GM12878 (cell line): Measurements from ENCODE around the gene EPB41L4A. TPM values are rescaled to one million over a fixed set of nuclear protein-coding genes. Genes with fewer than 3 reads are reported as not detected.
"Not testable (repeated sequence)": the region's sequence is repeated elsewhere in the genome, so short reads cannot be mapped to it uniquely, and the experiment has no call there.

Experiments used
- ATAC-seq: fragments of 200-7000 bp; cut with Tn5 transposase; 3 replicates; pipeline ENCODE4 v1.9.1; 2020; ENCODE audit warnings: mild to moderate bottlenecking, moderate library complexity
- BruUV-seq: library from RNA; stranded (reverse); fragments of 400-500 nt; replicated peaks from 2 replicates; lab custom pipeline; 2021; lab: Mats Ljungman, UMichigan
- CTCF ChIA-PET: fragments of 300-600 bp; sonication (Branson Sonifier 250); formaldehyde crosslinking; extraction: SDS; loops from one replicate; lab custom pipeline; 2021; ENCODE audit warnings: inconsistent platforms; lab: Yijun Ruan, JAX
- POLR2A ChIA-PET: fragments of 350-600 bp; formaldehyde crosslinking; extraction: SDS; loops from one replicate; lab custom pipeline; 2021; ENCODE audit warnings: inconsistent platforms; lab: Charles Lee
- RAD21 ChIA-PET: fragments of 300-600 bp; sonication (Branson Sonifier 250); formaldehyde crosslinking; loops from one replicate; lab custom pipeline; 2023; ENCODE audit warnings: antibody characterized with exemption; ENCODE audit not compliant: unreplicated experiment; lab: Charles Lee
- SMC1A ChIA-PET: fragments of 300-600 bp; sonication (Branson Sonifier 250); formaldehyde crosslinking; loops from one replicate; lab custom pipeline; 2023; ENCODE audit not compliant: unreplicated experiment, uncharacterized antibody; lab: Charles Lee
- DNase-seq: peaks from one replicate; pipeline ENCODE4 v3.0.0-alpha.2; 2011; ENCODE audit warnings: low read depth, low spot score
- FAIRE-seq: peaks from 3 replicates; lab custom pipeline; 2011; peaks lifted over from hg19 to GRCh38; lab: Jason Lieb, UNC
- H2AFZ ChIP-seq: 2 replicates; pipeline ENCODE4 v1.6.0; 2011; ENCODE audit warnings: low read depth, low read length, control low read depth; ENCODE audit not compliant: control insufficient read depth
- H3K27ac ChIP-seq: 2 replicates; pipeline ENCODE4 v1.5.1; 2011; ENCODE audit warnings: control low read depth; ENCODE audit not compliant: control insufficient read depth, insufficient read depth
- H3K27me3 ChIP-seq, 2 experiments: replicated peaks in 1 of 2; 2 replicates each; pipeline versions ENCODE4 v1.6.0 to v1.6.1; 2011; ENCODE audit warnings: low read length in 1 of 2; ENCODE audit not compliant: control insufficient read depth in 2 of 2, insufficient read depth in 2 of 2
- H3K36me3 ChIP-seq, 2 experiments: 2 replicates each; pipeline ENCODE4 v1.5.1; 2011; ENCODE audit warnings: low read length in 1 of 2; ENCODE audit not compliant: control insufficient read depth in 2 of 2, insufficient read depth in 2 of 2
- H3K4me1 ChIP-seq: 2 replicates; pipeline ENCODE4 v1.6.1; 2011; ENCODE audit warnings: mild to moderate bottlenecking, low read length, moderate library complexity, mixed read lengths; ENCODE audit not compliant: control insufficient read depth, insufficient read depth
- H3K4me2 ChIP-seq: 2 replicates; pipeline ENCODE4 v1.6.0; 2011; ENCODE audit warnings: control low read depth; ENCODE audit not compliant: control insufficient read depth, insufficient read depth
- H3K4me3 ChIP-seq: fragments of 200-600 bp; sonication (generic); 2 replicates; pipeline ENCODE4 v1.5.1; 2016
- H3K79me2 ChIP-seq: 2 replicates; pipeline ENCODE4 v1.6.0; 2011; ENCODE audit warnings: low read length; ENCODE audit not compliant: control insufficient read depth, insufficient read depth
- H3K9ac ChIP-seq: 2 replicates; pipeline ENCODE4 v1.8.0; 2011; ENCODE audit warnings: low read length, control low read depth, mixed read lengths; ENCODE audit not compliant: control insufficient read depth, insufficient read depth
- H3K9me3 ChIP-seq: replicated peaks from 3 replicates; pipeline ENCODE4 v1.5.1; 2011; ENCODE audit warnings: mild to moderate bottlenecking, low read length; ENCODE audit not compliant: control insufficient read depth, insufficient read depth
- H4K20me1 ChIP-seq: 2 replicates; pipeline ENCODE4 v1.6.0; 2011; ENCODE audit not compliant: control insufficient read depth, insufficient read depth
- CHD1 ChIP-seq: IDR thresholded peaks from 2 replicates; pipeline ENCODE4 v1.6.1; 2012; ENCODE audit warnings: low read depth, low read length, improper control_type of control experiment
- GATAD2B ChIP-seq: fragments of 450-650 bp; conservative IDR thresholded peaks from 2 replicates; pipeline ENCODE4 v1.6.1; 2017; ENCODE audit warnings: low read depth, mild to moderate bottlenecking, moderate library complexity
- SMAD5 ChIP-seq: IDR thresholded peaks from 2 replicates; pipeline ENCODE4 v1.6.1; 2016; ENCODE audit warnings: antibody characterized with exemption, low read depth
- SREBF1 ChIP-seq: IDR thresholded peaks from 2 replicates; pipeline ENCODE4 v1.6.1; 2012; ENCODE audit warnings: mild to moderate bottlenecking, low read length
- WGBS: methylation state at CpG from one replicate; pipeline ENCODE4 v1.1.6; 2016; ENCODE audit warnings: low lambda C conversion rate; ENCODE audit not compliant: insufficient replicate concordance, insufficient coverage; ENCODE audit errors: missing lambda C conversion rate; 5-methylcytosine and 5-hydroxymethylcytosine counted together
- in situ Hi-C: fragments of 300-500 bp; cut with MboI; formaldehyde crosslinking; loops from 9 replicates; pipeline ENCODE4 v1.14.3; 2018; ENCODE audit warnings: mixed read lengths
- intact Hi-C: fragments of 100-400 bp; cut with micrococcal nuclease; formaldehyde crosslinking; loops from one replicate; pipeline ENCODE4 v1.14.2; 2022; ENCODE audit not compliant: unreplicated experiment
- polyA plus RNA-seq, 11 experiments: library from polyadenylated mRNA; depleted of rRNA in 4 of 11; unstranded in 6 of 11; stranded (reverse) in 5 of 11; fragments of >200 nt; fragmentation: Nextera tagmentation in 4 of 11; fragmentation: Illumina TruSeq in 1 of 11; extraction: Ambion mirVana in 4 of 11; extraction: Trizol in 1 of 11; gene quantifications; 1 replicate in 1 of 11; 2 replicates in 10 of 11; pipeline versions ENCODE4 v1.2.1 to v1.2.3, GENCODE V29; 2011 to 2016; ENCODE audit warnings: inconsistent platforms in 2 of 11, missing spikeins in 2 of 11, low read depth in 1 of 11
- total RNA-seq, 4 experiments: library from RNA; depleted of rRNA in 3 of 4; stranded (reverse); fragments of >200 nt in 3 of 4; fragmentation: Illumina TruSeq in 1 of 4; extraction: Trizol in 1 of 4; gene quantifications; 2 replicates each; pipeline versions ENCODE4 v1.2.1 to v1.2.3, GENCODE V29; 2013 to 2021

Gene EPB41L4A
- total and polyA plus RNA-seq, 10 of the 15 experiments (the other 5 are each of a cell fraction or from before 2014, with no cell fraction given), result 0.10 to 0.67 (median 0.30) TPM

- H3K9me3 ChIP-seq, result no peaks in the 10 kb centered on the region
- SMC1A ChIA-PET, result no interaction called here
- H3K79me2 ChIP-seq, result no peaks in the 10 kb centered on the region
- in situ Hi-C loops, result no loop called here
- H4K20me1 ChIP-seq, result no peaks in the 10 kb centered on the region
- POLR2A ChIA-PET, result no interaction called here
- WGBS, result 0% methylated on average over 1 of the region's 1 CpG
- H2AFZ ChIP-seq, result no peak overlapping the region
- TF ChIP-seq CHD1, result no peak
- no peak for TF ChIP-seq SMAD5
- no peak for TF ChIP-seq SREBF1
- no peak for TF ChIP-seq GATAD2B
- TF ChIP-seq, all 136 proteins: peak for 0
- Histone ChIP-seq H3K27me3 (no peaks in the 10 kb centered on the region), H3K4me1 (no peaks in the 10 kb centered on the region), H3K4me3 (no peak overlapping the region), H3K9ac (no peak overlapping the region), H3K36me3 (no peaks in the 10 kb centered on the region), H3K4me2 (no peak overlapping the region), H3K27ac (no peak overlapping the region)
- DNase-seq (no peak), FAIRE-seq (no peak), ATAC-seq (no peak)
- CTCF ChIA-PET, result interaction anchor here (0.8 to 2.1 kb wide), 2 partner anchors 14 to 53 kb away, joined by 3 to 5 read pairs; no protein-coding TSS in a partner anchor
- no TSS peak for BruUV-seq
- intact Hi-C loops, result no loop called here
- RAD21 ChIA-PET, result no interaction called here
These were observed 15.6 kb upstream of the EPB41L4A start for GRCh38 chr5:112434641-112435040.

DNA sequence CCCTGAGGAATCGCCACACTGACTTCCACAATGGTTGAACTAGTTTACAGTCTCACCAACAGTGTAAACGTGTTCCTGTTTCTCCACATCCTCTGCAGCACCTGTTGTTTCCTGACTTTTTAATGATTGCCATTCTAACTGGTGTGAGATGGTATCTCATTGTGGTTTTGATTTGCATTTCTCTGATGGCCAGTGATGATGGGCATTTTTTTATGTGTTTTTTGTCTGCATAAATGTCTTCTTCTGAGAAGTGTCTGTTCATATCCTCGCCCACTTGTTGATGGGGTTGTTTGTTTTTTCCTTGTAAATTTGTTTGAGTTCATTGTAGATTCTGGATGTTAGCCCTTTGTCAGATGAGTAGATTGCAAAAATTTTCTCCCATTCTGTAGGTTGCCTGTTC, 7.1 kb upstream of the EPB41L4A start:
- H3K79me2 ChIP-seq, H3K27me3 ChIP-seq, H3K4me2 ChIP-seq, H4K20me1 ChIP-seq, RAD21 ChIA-PET, FAIRE-seq, H3K9me3 ChIP-seq, intact Hi-C loops, SMC1A ChIA-PET, H3K9ac ChIP-seq, ATAC-seq, H3K4me3 ChIP-seq, H3K4me1 ChIP-seq, BruUV-seq, H3K36me3 ChIP-seq, DNase-seq, H2AFZ ChIP-seq, H3K27ac ChIP-seq, in situ Hi-C loops, POLR2A ChIA-PET, CTCF ChIA-PET: not testable (repeated sequence)
- 33% methylated on average over 3 of the region's 3 CpGs for WGBS
